IMR-90 (cell line): ENCODE measurements around the gene SPON1. TPM values are rescaled to one million over a fixed set of nuclear protein-coding genes. Genes with fewer than 3 reads are reported as not detected.

ENCODE experiments used
- ATAC-seq: fragments of 200-7000 bp; cut with Tn5 transposase; 2 replicates; pipeline ENCODE4 v1.9.1; 2020; ENCODE audit warnings: low read depth, mild to moderate bottlenecking, moderate library complexity
- BruUV-seq: library from RNA; stranded (reverse); fragments of 400-500 nt; replicated peaks from 2 replicates; lab custom pipeline; 2021; lab: Mats Ljungman, UMichigan
- CTCF ChIA-PET: fragments of 300-600 bp; formaldehyde crosslinking; extraction: SDS; loops from one replicate; lab custom pipeline; 2021; ENCODE audit warnings: antibody characterized with exemption; lab: Yijun Ruan, JAX
- POLR2A ChIA-PET: fragments of 300-600 bp; sonication (Branson Sonifier 250); formaldehyde crosslinking; loops from one replicate; lab custom pipeline; 2022; ENCODE audit warnings: antibody characterized with exemption; ENCODE audit not compliant: unreplicated experiment; lab: Charles Lee
- DNase-seq: peaks from one replicate; pipeline ENCODE4 v3.0.0; 2013
- H2AFZ ChIP-seq: replicated peaks from 2 replicates; pipeline ENCODE3; 2013; ENCODE audit warnings: low read length, mild to moderate bottlenecking; ENCODE audit not compliant: poor library complexity
- H2AK5ac ChIP-seq: 2 replicates; pipeline ENCODE4 v1.6.1; 2013; ENCODE audit warnings: low read depth, low read length, inconsistent platforms
- H2AK9ac ChIP-seq: replicated peaks from 2 replicates; pipeline ENCODE3; 2013; ENCODE audit warnings: mild to moderate bottlenecking, low read depth, low read length, moderate library complexity; ENCODE audit not compliant: poor library complexity
- H2BK120ac ChIP-seq: 2 replicates; pipeline ENCODE4 v1.6.1; 2013; ENCODE audit warnings: low read depth, low read length, inconsistent platforms
- H2BK15ac ChIP-seq: 3 replicates; pipeline ENCODE4 v1.6.1; 2013; ENCODE audit warnings: low read depth, low read length, inconsistent platforms
- H2BK20ac ChIP-seq: 2 replicates; pipeline ENCODE4 v1.6.1; 2013; ENCODE audit warnings: low read depth, mild to moderate bottlenecking, inconsistent platforms, low read length, moderate library complexity
- H2BK5ac ChIP-seq: 2 replicates; pipeline ENCODE4 v1.6.1; 2013; ENCODE audit warnings: mild to moderate bottlenecking, low read depth, low read length, inconsistent platforms; ENCODE audit not compliant: poor library complexity, severe bottlenecking
- H3K14ac ChIP-seq: replicated peaks from 2 replicates; pipeline ENCODE4 v1.6.1; 2013; ENCODE audit warnings: low read depth, low read length, inconsistent platforms
- H3K18ac ChIP-seq: 2 replicates; pipeline ENCODE4 v1.6.1; 2013; ENCODE audit warnings: low read depth, low read length, control low read depth
- H3K23ac ChIP-seq: 2 replicates; pipeline ENCODE4 v1.6.1; 2013; ENCODE audit warnings: low read depth, low read length, inconsistent platforms
- H3K27ac ChIP-seq: 2 replicates; pipeline ENCODE4 v1.5.1; 2013; ENCODE audit warnings: mild to moderate bottlenecking, control low read depth, low read length; ENCODE audit not compliant: insufficient read depth
- H3K27me3 ChIP-seq: 2 replicates; pipeline ENCODE4 v1.6.1; 2013; ENCODE audit warnings: low read length; ENCODE audit not compliant: control insufficient read depth, insufficient read depth
- H3K36me3 ChIP-seq: 2 replicates; pipeline ENCODE4 v1.6.1; 2013; ENCODE audit warnings: low read length, mixed read lengths; ENCODE audit not compliant: control insufficient read depth, insufficient read depth
- H3K4ac ChIP-seq: 2 replicates; pipeline ENCODE4 v1.6.1; 2013; ENCODE audit warnings: low read depth, low read length, inconsistent platforms
- H3K4me1 ChIP-seq: 2 replicates; pipeline ENCODE4 v1.6.1; 2013; ENCODE audit warnings: low read length, mixed read lengths; ENCODE audit not compliant: control insufficient read depth, insufficient read depth
- H3K4me2 ChIP-seq: 2 replicates; pipeline ENCODE4 v1.6.1; 2013; ENCODE audit warnings: low read depth, mild to moderate bottlenecking, control low read depth, low read length, moderate library complexity
- H3K4me3 ChIP-seq: 2 replicates; pipeline ENCODE4 v1.5.1; 2013; ENCODE audit warnings: low read depth, mild to moderate bottlenecking, control low read depth, low read length, moderate library complexity; ENCODE audit not compliant: insufficient read depth
- H3K56ac ChIP-seq: 2 replicates; pipeline ENCODE4 v1.6.1; 2013; ENCODE audit warnings: low read length, inconsistent platforms; ENCODE audit not compliant: insufficient read depth; ENCODE audit errors: extremely low read depth
- H3K79me1 ChIP-seq, 2 experiments: 2 replicates each; pipeline ENCODE4 v1.6.1; 2013; ENCODE audit warnings: low read length in 2 of 2, inconsistent platforms in 1 of 2, low read depth in 1 of 2
- H3K9ac ChIP-seq: 2 replicates; pipeline ENCODE4 v1.6.1; 2013; ENCODE audit warnings: low read depth, low read length, control low read depth
- H3K9me1 ChIP-seq: 2 replicates; pipeline ENCODE4 v1.6.1; 2013; ENCODE audit warnings: low read length, inconsistent platforms; ENCODE audit not compliant: insufficient read depth
- H3K9me3 ChIP-seq: 2 replicates; pipeline ENCODE4 v1.6.1; 2013; ENCODE audit warnings: low read length; ENCODE audit not compliant: control insufficient read depth, insufficient read depth
- H4K20me1 ChIP-seq: 2 replicates; pipeline ENCODE4 v1.6.1; 2013; ENCODE audit warnings: low read length, inconsistent platforms; ENCODE audit not compliant: insufficient read depth
- H4K5ac ChIP-seq: 2 replicates; pipeline ENCODE4 v1.6.1; 2013; ENCODE audit warnings: mild to moderate bottlenecking, low read depth, low read length, control low read depth
- H4K8ac ChIP-seq, 2 experiments: 2 replicates each; pipeline ENCODE4 v1.6.1; 2013; ENCODE audit warnings: low read depth in 2 of 2, low read length in 2 of 2, control low read depth in 1 of 2, inconsistent platforms in 1 of 2
- H4K91ac ChIP-seq: 2 replicates; pipeline ENCODE4 v1.6.1; 2013; ENCODE audit warnings: low read depth, low read length, inconsistent platforms; ENCODE audit not compliant: insufficient read depth
- BHLHE40 ChIP-seq: fragments of 150-350 bp; IDR thresholded peaks from 2 replicates; pipeline ENCODE4 v1.6.1; 2016; ENCODE audit warnings: mild to moderate bottlenecking, low read depth, low read length
- CEBPB ChIP-seq: IDR thresholded peaks from 2 replicates; pipeline ENCODE4 v1.6.1; 2012; ENCODE audit warnings: low read depth, low read length, improper control_type of control experiment
- CHD1 ChIP-seq: IDR thresholded peaks from 2 replicates; pipeline ENCODE4 v1.6.1; 2012; ENCODE audit warnings: low read depth, low read length, improper control_type of control experiment
- MAFK ChIP-seq: IDR thresholded peaks from 2 replicates; pipeline ENCODE4 v1.6.1; 2012; ENCODE audit warnings: low read depth, low read length, improper control_type of control experiment
- MAZ ChIP-seq: IDR thresholded peaks from 2 replicates; pipeline ENCODE4 v1.6.1; 2012; ENCODE audit warnings: low read depth, mild to moderate bottlenecking, low read length, improper control_type of control experiment, moderate library complexity, borderline replicate concordance
- MXI1 ChIP-seq: IDR thresholded peaks from 2 replicates; pipeline ENCODE4 v1.6.1; 2012; ENCODE audit warnings: low read depth, mild to moderate bottlenecking, low read length, moderate library complexity, borderline replicate concordance
- NFE2L2 ChIP-seq: fragments of 150-350 bp; IDR thresholded peaks from 2 replicates; pipeline ENCODE4 v1.6.1; 2016; ENCODE audit warnings: low read depth, mild to moderate bottlenecking, low read length
- POLR2A ChIP-seq: IDR thresholded peaks from 2 replicates; pipeline ENCODE4 v1.6.1; 2012; ENCODE audit warnings: mild to moderate bottlenecking, low read depth, low read length
- RAD21 ChIP-seq: IDR thresholded peaks from 2 replicates; pipeline ENCODE4 v1.6.1; 2012; ENCODE audit warnings: low read length, improper control_type of control experiment
- RCOR1 ChIP-seq: IDR thresholded peaks from 2 replicates; pipeline ENCODE4 v1.6.1; 2012; ENCODE audit warnings: mild to moderate bottlenecking, low read length, improper control_type of control experiment; ENCODE audit not compliant: insufficient replicate concordance
- RFX5 ChIP-seq: IDR thresholded peaks from 2 replicates; pipeline ENCODE4 v1.8.0; 2012; ENCODE audit warnings: low read depth, mild to moderate bottlenecking, low read length, moderate library complexity
- SMC3 ChIP-seq: fragments of 150-350 bp; IDR thresholded peaks from 2 replicates; pipeline ENCODE4 v1.6.1; 2016; ENCODE audit warnings: low read depth, mild to moderate bottlenecking, antibody characterized with exemption, low read length, moderate library complexity
- WGBS, 2 experiments: methylation state at CpG; one replicate each; pipeline versions ENCODE4 v1.1.5 to v1.1.7; 2013; ENCODE audit warnings: missing lambda C conversion rate in 2 of 2; ENCODE audit not compliant: insufficient read length in 1 of 2; ENCODE audit errors: extremely low coverage in 2 of 2; 5-methylcytosine and 5-hydroxymethylcytosine counted together
- dilution Hi-C: fragments of 300-500 bp; cut with HindIII; formaldehyde crosslinking; loops from one replicate; pipeline ENCODE4 v1.14.3; 2018; ENCODE audit warnings: low sequenced_read_pairs; ENCODE audit not compliant: unreplicated experiment
- in situ Hi-C: fragments of 300-500 bp; cut with MboI; formaldehyde crosslinking; loops from 3 replicates; pipeline ENCODE4 v1.14.3; 2019; ENCODE audit warnings: low sequenced_read_pairs, inconsistent platforms, mixed read lengths
- intact Hi-C: fragments of 100-400 bp; cut with micrococcal nuclease; formaldehyde crosslinking; loops from 2 replicates; pipeline ENCODE4 v1.10.0; 2022
- polyA plus RNA-seq, 3 experiments: library from polyadenylated mRNA; depleted of rRNA; stranded (reverse); fragments of >200 nt; gene quantifications; 2 replicates each; pipeline ENCODE4 v1.2.3, GENCODE V29; 2012; ENCODE audit warnings: low replicate concordance in 1 of 3
- total RNA-seq: library from RNA; depleted of rRNA; stranded (reverse); fragments of >200 nt; gene quantifications from 2 replicates; pipeline ENCODE4 v1.2.3, GENCODE V29; 2012
- TF ChIP-seq, protein P1 (sequence below): conservative IDR thresholded peaks from 2 replicates; pipeline ENCODE4 v1.5.1; 2012; ENCODE audit warnings: mild to moderate bottlenecking, low read depth, low read length, improper control_type of control experiment
- TF ChIP-seq, protein P2 (sequence below): fragments of 150-350 bp; IDR thresholded peaks from 2 replicates; pipeline ENCODE4 v1.6.1; 2016; ENCODE audit warnings: low read depth, mild to moderate bottlenecking, low read length, moderate library complexity, borderline replicate concordance
- TF ChIP-seq, protein P3 (sequence below): fragments of 150-350 bp; IDR thresholded peaks from 2 replicates; pipeline ENCODE4 v1.6.1; 2017; ENCODE audit warnings: mild to moderate bottlenecking, antibody characterized with exemption, low read length, low read depth

SPON1 gene
- total and polyA plus RNA-seq, 2 of the 4 experiments (the other 2 are of a cell fraction): 0.62 to 0.72 TPM

DNA sequence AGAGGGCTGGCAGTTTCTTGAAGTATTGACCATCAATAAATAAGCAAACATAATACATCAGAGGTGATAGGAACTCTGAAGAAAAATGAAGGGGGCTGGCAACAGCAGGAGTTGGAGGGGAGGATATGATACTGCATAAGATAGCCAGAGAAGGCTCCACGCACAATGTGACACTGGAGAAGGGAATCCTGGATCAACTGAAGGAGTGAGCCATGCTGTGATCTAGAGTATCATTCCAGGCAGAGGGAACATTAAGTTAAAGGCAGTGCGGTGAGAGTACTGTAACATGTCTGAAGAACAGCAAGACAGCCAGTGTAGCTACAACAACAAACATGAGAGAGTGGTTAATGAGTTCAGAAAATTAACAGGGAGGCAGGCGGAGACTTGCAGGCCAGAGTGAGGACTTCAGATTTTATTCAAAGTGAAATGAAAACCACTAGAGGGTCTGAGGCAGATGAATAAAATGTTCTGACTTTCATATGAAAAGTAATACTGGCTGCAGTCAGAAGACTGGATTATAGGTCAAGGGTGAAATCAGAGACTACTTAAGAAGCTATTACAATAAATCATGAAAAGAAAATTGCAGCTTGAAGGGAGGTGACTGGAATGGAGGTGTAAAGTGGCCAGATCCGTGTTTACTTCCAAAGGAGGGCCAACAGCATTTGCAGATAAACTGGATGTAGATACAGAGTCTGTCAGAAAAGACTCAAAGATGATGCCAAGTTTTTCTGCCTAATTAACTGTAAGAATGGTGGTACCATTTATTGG, 347.1 kb downstream of the SPON1 start:
- H3K4me1 ChIP-seq: peaks cover 16% of the 10 kb centered on the region
- no peak overlapping the region for H2BK15ac ChIP-seq
- H2AK5ac ChIP-seq: no peak overlapping the region
- no peak overlapping the region for H2BK20ac ChIP-seq
- no peak overlapping the region for H3K14ac ChIP-seq
- no peak overlapping the region; the same call in 1 of the 2 replicates for H3K18ac ChIP-seq
- H3K27me3 ChIP-seq: no peaks in the 10 kb centered on the region
- no peak overlapping the region for H2BK120ac ChIP-seq
- ChIA-PET POLR2A (no interaction called here), CTCF (no interaction called here)
- H3K9me3 ChIP-seq: no peaks in the 10 kb centered on the region
- H3K56ac ChIP-seq: no peak overlapping the region
- H3K9me1 ChIP-seq: peaks cover 12% of the 10 kb centered on the region
- H3K27ac ChIP-seq: no peak overlapping the region
- H4K91ac ChIP-seq: no peak overlapping the region
- no peak overlapping the region for H4K8ac ChIP-seq
- H2BK5ac ChIP-seq: no peak overlapping the region
- no peak overlapping the region for H3K9ac ChIP-seq
- no peak for ATAC-seq
- no peak overlapping the region for H3K4ac ChIP-seq
- no peak overlapping the region for H2AFZ ChIP-seq
- no TSS peak for BruUV-seq
- intact Hi-C loops: no loop called here
- in situ Hi-C loops: no loop called here
- H3K79me1 ChIP-seq: peaks cover 40 to 84% of the 10 kb centered on the region in 2 experiments
- no peak overlapping the region; the same call in 1 of the 2 replicates for H3K4me2 ChIP-seq
- WGBS, 2 experiments: 76% methylated on average over 3 of the region's 4 CpGs; no CpG with 5 or more reads in 1 of the 2 experiments
- no peak overlapping the region for H4K5ac ChIP-seq
- no peak overlapping the region for H3K4me3 ChIP-seq
- H3K36me3 ChIP-seq: no peaks in the 10 kb centered on the region
- no peak overlapping the region for H2AK9ac ChIP-seq
- dilution Hi-C loops: loop anchor here (25.0 kb wide), 1 partner anchor 153 kb away; no protein-coding TSS in a partner anchor
- H3K23ac ChIP-seq: peak overlapping the region; percentile 35; the same call in 1 of the 2 replicates
- H4K20me1 ChIP-seq: peaks cover 85% of the 10 kb centered on the region
- no peak for DNase-seq
- TF ChIP-seq, protein P1, sequence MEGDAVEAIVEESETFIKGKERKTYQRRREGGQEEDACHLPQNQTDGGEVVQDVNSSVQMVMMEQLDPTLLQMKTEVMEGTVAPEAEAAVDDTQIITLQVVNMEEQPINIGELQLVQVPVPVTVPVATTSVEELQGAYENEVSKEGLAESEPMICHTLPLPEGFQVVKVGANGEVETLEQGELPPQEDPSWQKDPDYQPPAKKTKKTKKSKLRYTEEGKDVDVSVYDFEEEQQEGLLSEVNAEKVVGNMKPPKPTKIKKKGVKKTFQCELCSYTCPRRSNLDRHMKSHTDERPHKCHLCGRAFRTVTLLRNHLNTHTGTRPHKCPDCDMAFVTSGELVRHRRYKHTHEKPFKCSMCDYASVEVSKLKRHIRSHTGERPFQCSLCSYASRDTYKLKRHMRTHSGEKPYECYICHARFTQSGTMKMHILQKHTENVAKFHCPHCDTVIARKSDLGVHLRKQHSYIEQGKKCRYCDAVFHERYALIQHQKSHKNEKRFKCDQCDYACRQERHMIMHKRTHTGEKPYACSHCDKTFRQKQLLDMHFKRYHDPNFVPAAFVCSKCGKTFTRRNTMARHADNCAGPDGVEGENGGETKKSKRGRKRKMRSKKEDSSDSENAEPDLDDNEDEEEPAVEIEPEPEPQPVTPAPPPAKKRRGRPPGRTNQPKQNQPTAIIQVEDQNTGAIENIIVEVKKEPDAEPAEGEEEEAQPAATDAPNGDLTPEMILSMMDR: no peak
- TF ChIP-seq RAD21 (no peak), NFE2L2 (no peak), POLR2A (no peak), CEBPB (no peak), MAFK (no peak), RCOR1 (no peak), MAZ (no peak), BHLHE40 (no peak), MXI1 (no peak), RFX5 (no peak), CHD1 (no peak), SMC3 (no peak)
- TF ChIP-seq, protein P2, sequence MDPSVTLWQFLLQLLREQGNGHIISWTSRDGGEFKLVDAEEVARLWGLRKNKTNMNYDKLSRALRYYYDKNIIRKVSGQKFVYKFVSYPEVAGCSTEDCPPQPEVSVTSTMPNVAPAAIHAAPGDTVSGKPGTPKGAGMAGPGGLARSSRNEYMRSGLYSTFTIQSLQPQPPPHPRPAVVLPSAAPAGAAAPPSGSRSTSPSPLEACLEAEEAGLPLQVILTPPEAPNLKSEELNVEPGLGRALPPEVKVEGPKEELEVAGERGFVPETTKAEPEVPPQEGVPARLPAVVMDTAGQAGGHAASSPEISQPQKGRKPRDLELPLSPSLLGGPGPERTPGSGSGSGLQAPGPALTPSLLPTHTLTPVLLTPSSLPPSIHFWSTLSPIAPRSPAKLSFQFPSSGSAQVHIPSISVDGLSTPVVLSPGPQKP: no peak
- TF ChIP-seq, protein P3, sequence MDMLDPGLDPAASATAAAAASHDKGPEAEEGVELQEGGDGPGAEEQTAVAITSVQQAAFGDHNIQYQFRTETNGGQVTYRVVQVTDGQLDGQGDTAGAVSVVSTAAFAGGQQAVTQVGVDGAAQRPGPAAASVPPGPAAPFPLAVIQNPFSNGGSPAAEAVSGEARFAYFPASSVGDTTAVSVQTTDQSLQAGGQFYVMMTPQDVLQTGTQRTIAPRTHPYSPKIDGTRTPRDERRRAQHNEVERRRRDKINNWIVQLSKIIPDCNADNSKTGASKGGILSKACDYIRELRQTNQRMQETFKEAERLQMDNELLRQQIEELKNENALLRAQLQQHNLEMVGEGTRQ: no peak
